ENCODE results near the gene LRP1B.

DNA sequence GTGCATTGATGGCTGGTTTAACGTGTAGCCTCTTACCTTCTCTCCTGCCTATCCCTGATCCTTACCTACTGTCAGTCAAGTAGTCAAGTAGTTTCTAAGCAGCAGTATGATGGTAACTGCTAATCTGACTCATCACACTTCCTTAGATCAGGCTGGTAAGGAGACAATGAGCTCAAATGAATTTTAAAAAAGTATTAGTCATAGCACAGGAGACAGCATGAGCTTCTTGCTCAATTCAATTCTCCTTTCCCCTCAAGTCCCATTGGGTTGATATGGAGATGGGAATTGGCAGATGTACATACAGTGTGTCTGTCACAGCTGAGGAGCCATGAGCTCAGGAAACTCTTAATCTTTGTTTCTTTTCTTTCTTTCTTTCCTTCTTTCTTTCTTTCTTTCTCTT is 799.7 kb downstream of the LRP1B start:
- TF ChIP-seq EZH2 (IDR thresholded peaks at IDR 0.05; ENCODE audit: insufficient read depth, poor library complexity, severe bottlenecking) (no peak), EZH2phosphoT487 (IDR thresholded peaks at IDR 0.05; ENCODE audit: insufficient read depth, low read depth) (no peak)
